ENCODE results near the gene RNF223. TPM values are rescaled to one million over a fixed set of nuclear protein-coding genes. Genes with fewer than 3 reads are reported as not detected.
"Not testable (repeated sequence)": the region's sequence is repeated elsewhere in the genome, so short reads cannot be mapped to it uniquely, and the experiment has no call there.

The RNF223 gene
- total RNA-seq, 1 experiment from 2014 or later, result not detected

DNA sequence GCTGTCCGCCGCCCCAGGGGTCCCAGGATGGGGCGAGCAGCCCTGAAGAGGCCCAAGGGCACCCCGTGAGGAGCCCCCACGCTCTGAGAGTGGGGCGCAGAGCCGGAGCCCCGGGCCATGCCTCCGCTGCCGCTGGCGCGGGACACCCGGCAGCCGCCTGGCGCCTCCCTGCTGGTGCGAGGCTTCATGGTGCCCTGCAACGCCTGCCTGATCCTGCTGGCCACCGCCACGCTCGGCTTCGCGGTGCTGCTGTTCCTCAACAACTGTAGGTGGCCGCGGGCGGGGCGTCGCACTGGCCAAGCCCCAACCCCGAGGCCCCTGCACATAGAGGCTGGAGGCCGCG is 39.7 kb downstream of the RNF223 start:
- H3K27me3 ChIP-seq (ENCODE audit: control insufficient read depth, insufficient read depth, low read length), result peaks cover 26% of the 10 kb centered on the region
- H3K4me3 ChIP-seq (ENCODE audit: insufficient read depth, low read depth, low read length), result peak overlapping the region; percentile 48
- DNase-seq, result peak; percentile 83
- no peaks in the 10 kb centered on the region; the same call in 1 of the 2 replicates for H3K36me3 ChIP-seq (replicated peaks; ENCODE audit: control insufficient read depth, insufficient read depth, low read length)

DNA sequence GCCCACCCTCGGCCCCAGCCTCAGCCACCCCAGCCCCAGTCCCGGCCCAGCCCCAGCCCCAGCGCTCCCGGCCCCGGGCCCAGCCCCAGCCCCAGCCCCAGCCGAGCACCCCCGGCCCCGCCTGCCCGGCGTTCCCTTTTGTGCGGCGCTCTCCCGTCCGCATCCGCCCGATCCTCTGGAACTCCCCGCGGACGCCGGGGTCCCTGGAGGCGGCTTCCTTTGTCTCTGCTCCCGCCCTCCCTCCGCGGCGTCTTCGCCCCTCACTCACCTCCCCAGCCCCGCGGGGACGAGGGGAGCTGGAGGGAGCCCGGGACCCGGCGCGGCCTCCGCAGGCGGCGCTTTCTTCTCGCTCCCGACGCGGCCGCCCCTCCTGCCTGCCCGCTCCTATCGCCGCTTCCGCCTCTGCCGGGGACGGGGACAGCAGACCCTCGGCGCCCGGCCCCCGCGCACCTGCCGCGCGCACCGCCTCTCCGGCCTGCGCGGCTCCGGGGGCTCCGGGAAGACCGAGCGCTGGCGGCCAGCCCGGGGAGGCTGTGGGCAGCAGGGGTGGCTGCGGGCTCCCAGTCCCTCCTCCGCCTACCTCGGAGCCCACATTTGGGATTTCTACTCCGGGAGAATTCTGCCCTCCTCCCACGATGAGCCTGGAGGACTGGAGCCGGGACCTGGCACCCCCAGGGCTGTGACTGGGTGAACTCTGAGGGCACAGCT is 40.2 kb downstream of the RNF223 start:
- DNase-seq, result peak; percentile 89
- Histone ChIP-seq H3K27me3 (ENCODE audit: control insufficient read depth, insufficient read depth, low read length) (peaks cover 22% of the 10 kb centered on the region), H3K4me3 (ENCODE audit: insufficient read depth, low read depth, low read length) (peak overlapping the region; percentile 48), H3K36me3 (replicated peaks; ENCODE audit: control insufficient read depth, insufficient read depth, low read length) (no peaks in the 10 kb centered on the region; the same call in 1 of the 2 replicates)

DNA sequence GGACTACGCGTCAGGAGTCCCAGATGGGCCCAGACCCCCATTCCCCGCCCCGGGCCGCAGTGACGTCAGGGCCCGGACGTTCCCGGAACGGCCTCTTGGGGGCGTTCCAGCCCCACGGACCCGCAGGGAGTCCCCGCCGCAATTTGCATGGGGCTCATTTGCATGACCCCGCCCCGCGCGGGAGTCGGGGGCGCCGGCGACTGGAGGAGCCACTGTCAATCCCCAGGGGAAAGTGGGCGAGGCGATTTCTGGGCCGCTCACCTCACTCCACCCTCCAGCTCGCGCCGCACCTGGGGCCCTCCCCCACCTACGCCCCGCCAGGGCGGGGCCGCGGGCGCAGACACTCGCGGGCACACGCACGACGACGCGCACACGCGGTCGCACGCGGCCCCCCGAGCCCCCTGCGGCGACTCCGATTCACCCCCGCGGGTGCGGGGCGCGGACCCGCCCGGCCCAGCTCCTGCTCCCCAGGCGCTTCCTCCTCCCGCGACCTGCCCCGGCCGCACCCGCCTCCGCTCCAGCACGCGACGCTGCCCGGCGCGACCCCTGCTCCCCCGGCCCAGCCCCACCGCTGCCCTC is 41.0 kb downstream of the RNF223 start:
- Histone ChIP-seq H3K4me3 (ENCODE audit: insufficient read depth, low read depth, low read length) (peak overlapping the region; percentile 44), H3K36me3 (replicated peaks; ENCODE audit: control insufficient read depth, insufficient read depth, low read length) (no peaks in the 10 kb centered on the region; the same call in 1 of the 2 replicates), H3K27me3 (ENCODE audit: control insufficient read depth, insufficient read depth, low read length) (peaks cover 14% of the 10 kb centered on the region)
- peak; percentile 99 for DNase-seq

DNA sequence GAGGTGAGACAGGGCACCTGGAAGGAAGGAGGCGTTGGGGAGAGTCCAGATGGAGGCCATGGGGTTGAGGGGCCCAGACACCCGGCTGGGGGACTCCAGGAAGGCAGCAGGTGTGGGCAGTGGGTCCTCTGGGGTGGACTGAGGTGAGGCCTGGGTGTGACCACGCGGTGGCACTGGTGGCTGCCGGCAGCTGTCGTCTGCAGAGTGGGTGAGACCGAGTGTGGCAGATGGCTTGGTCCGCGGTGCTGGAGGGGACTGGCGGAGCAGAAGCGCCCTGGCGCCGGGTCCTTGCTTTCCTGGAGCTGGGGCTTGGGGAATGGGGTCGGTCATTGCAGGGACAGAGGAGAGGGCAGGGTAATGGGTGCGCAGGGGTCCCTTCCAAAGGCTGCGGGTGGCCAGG is 41.7 kb downstream of the RNF223 start:
- DNase-seq, result no peak
- Histone ChIP-seq H3K27me3 (ENCODE audit: control insufficient read depth, insufficient read depth, low read length) (peaks cover 11% of the 10 kb centered on the region), H3K4me3 (ENCODE audit: insufficient read depth, low read depth, low read length) (peak overlapping the region; percentile 31), H3K36me3 (replicated peaks; ENCODE audit: control insufficient read depth, insufficient read depth, low read length) (no peaks in the 10 kb centered on the region; the same call in 1 of the 2 replicates)

DNA sequence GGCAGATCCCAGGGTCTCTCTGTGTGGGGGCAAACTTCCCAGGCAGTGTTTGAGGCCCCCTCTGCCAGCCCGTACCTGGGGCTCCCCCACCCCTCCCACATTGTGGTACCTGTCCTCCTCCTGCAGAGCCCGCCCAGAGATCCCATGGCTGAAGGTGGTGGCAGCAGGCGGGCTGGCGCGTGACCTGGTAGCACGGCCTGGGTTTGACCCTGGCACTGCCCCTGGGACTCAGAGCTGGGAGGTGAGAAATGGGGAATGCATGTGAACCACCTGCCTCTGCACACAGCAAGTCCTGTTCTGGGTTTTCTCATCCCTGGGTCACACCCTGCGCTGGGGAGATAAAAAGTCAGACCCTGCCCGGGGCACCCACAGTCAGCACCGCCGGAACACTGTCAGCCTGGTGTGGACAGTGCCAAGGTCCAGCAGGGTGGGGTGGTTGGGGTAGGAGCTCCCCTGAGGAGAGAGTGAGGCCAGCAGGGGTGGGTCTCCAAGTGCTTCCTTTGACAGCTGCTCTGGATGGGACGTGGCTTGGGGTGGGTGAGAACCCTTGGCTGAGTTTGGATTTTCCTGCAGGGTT is 42.4 kb downstream of the RNF223 start:
- no peak for DNase-seq
- Histone ChIP-seq H3K27me3 (ENCODE audit: control insufficient read depth, insufficient read depth, low read length) (peaks cover 11% of the 10 kb centered on the region), H3K36me3 (replicated peaks; ENCODE audit: control insufficient read depth, insufficient read depth, low read length) (no peaks in the 10 kb centered on the region), H3K4me3 (ENCODE audit: insufficient read depth, low read depth, low read length) (no peak overlapping the region)

DNA sequence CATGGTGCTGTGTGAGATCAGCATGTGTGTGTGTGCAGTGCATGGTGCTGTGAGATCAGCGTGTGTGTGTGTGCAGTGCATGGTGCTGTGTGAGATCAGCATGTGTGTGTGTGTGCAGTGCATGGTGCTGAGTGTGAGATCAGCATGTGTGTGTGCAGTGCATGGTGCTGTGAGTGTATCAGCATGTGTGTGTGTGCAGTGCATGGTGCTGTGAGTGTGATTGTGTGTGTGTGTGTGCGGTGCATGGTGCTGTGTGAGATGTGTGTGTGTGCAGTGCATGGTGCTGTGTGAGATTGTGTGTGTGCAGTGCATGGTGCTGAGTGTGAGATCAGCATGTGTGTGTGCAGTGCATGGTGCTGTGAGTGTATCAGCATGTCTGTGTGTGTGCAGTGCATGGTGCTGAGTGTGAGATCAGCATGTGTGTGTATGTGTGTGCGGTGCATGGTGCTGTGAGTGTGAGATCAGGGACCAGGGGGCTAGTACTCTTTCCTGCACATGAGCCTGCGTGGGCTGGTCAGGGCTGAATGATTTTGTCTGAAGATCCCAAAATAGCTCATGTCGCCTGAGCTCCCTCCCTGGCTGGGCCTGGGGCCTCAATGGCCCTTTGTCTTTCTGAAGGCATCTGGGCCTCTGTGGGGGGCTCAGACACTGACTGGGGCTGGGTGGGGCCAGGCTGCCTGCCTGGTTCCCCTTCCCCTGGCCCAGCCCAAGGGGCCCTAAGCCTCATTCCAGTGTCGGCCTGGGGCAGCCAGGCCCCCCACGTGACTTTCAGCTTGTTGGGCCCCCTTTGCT is 43.0 kb downstream of the RNF223 start:
- not testable (repeated sequence) for DNase-seq; H3K27me3 ChIP-seq (ENCODE audit: control insufficient read depth, insufficient read depth, low read length); H3K4me3 ChIP-seq (ENCODE audit: insufficient read depth, low read depth, low read length); H3K36me3 ChIP-seq (replicated peaks; ENCODE audit: control insufficient read depth, insufficient read depth, low read length)

DNA sequence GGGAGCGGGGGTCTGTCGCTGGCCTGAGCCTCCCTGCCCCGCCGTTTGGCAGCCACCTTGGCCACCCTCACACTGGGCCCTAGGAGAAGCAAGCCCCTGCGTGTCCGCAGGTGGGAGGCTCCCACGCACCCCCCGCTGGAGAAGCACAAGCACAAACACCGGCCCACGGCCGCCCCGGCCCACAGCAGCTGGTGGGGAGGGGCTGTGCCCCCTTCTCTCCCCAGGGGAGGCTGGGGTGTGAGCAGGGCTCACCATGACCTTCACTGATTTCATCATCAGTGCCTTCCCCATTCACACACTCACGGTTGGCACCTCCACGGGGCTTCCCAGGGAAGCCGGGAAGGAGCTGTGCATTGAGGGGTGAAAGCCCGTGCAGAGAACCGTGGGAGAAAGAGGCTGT is 46.3 kb downstream of the RNF223 start:
- no peak for DNase-seq
- Histone ChIP-seq H3K27me3 (ENCODE audit: control insufficient read depth, insufficient read depth, low read length) (no peaks in the 10 kb centered on the region), H3K4me3 (ENCODE audit: insufficient read depth, low read depth, low read length) (no peak overlapping the region), H3K36me3 (replicated peaks; ENCODE audit: control insufficient read depth, insufficient read depth, low read length) (no peaks in the 10 kb centered on the region)

DNA sequence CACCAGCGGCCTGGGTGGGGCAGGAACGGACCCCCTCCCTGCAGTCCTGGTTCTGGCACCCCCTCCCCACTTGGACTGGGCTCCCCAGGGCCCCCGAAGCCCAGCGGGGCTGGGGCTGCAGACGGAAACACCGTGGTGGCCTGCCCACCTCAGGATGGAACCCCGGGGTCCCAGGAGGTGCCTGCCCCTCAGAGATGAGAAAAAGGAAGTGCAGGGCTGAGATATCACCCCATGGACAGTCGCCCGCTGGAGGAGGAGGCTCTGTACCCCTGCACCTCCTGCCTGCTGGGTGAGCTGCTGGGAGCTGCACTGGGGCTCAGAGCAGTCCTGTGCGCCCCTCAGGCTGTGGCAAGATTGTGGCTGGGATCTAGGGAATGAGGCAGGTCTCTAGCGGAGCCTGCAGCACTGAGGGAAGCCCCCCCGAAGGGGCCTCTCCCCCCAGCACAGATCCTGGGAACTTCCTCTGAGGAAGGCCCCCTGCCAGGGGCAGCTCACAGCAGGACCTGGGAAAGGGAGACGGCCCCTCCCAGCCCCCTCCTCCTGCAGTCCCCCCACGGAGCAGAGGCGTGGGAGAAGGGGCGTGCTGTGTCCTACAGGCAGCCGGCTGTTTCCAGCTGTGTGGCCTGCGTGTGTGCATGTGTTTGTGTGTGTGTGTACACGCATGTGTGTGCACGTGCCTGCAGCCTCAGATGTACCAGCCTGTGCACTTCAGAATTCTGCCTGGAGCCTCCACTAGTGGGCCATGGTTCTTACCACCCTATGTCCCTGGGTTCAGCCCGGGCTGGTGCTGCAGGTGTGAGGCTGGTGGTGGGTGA is 47.3 kb downstream of the RNF223 start:
- Histone ChIP-seq H3K4me3 (ENCODE audit: insufficient read depth, low read depth, low read length) (no peak overlapping the region), H3K36me3 (replicated peaks; ENCODE audit: control insufficient read depth, insufficient read depth, low read length) (peaks cover 1% of the 10 kb centered on the region), H3K27me3 (ENCODE audit: control insufficient read depth, insufficient read depth, low read length) (no peaks in the 10 kb centered on the region)
- no peak for DNase-seq

DNA sequence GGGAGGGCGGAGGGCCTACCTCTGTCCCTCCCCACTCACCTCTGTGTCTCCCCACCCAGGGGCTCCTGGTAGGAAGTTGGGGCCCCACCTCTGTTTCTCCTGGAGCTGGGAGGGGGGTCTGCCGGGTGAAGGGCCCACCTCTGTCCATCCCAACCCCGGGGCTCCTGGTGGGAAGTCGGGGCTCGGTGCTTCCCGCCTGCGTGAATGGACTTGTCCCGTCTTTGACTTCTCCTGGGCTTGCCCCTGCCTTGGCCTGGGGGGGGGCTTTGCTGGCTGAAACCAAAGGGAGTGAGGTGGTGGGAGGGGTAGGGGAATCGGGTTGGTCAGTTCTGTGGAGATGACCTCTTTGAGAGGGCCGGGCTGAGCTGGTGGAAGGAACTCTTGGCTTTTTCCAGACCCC is 48.4 kb downstream of the RNF223 start:
- Histone ChIP-seq H3K36me3 (replicated peaks; ENCODE audit: control insufficient read depth, insufficient read depth, low read length) (peaks cover 1% of the 10 kb centered on the region), H3K4me3 (ENCODE audit: insufficient read depth, low read depth, low read length) (no peak overlapping the region), H3K27me3 (ENCODE audit: control insufficient read depth, insufficient read depth, low read length) (no peaks in the 10 kb centered on the region)
- DNase-seq, result no peak

DNA sequence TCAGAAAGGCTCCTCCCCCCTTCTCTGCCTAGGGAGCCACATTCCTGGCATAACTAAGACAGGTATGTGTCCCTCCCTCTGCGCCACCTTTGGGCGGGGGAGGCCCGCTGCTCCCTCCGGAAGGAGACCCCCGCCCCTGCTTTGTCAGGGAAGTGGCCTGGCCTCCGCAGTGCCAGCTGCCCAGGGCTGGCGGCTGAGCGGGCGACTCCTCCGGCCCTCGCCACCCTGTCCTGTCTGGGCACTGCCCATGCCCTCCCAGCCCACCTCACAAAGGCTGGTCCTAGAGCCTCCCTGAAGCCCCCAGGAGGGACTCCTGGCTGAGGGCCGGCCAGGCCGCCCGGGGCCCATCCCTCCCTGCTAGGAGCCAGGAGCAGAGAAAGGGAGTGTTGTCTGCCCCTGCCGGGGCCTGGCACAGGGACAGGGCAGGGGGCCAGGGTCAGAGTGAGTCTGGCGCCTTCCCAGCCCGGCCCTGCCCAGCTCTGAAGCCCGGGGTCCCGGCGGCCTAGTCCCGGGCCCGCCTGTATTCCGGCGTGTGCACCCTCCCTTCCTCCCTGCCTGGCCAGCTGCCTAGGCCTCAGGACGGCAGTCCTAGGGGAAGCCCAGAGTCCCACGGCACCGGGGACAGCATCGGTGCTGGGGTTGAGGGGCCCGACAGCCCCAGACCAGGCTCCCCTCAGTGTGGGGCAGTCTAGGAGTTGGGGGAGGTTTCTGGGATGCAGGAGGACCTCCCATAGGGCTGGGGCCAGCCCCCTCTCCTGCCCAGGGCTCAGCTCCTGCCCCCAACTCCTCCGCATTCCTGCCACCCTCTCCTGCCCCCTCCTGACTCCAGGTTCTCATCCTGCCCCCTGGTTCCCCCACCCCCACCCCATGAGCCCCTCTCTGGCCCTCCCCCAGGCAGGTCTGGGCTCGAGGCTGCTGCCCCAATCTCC is 49.1 kb downstream of the RNF223 start:
- Histone ChIP-seq H3K4me3 (ENCODE audit: insufficient read depth, low read depth, low read length) (no peak overlapping the region), H3K27me3 (ENCODE audit: control insufficient read depth, insufficient read depth, low read length) (no peaks in the 10 kb centered on the region), H3K36me3 (replicated peaks; ENCODE audit: control insufficient read depth, insufficient read depth, low read length) (peaks cover 1% of the 10 kb centered on the region)
- DNase-seq, result peak; percentile 92

DNA sequence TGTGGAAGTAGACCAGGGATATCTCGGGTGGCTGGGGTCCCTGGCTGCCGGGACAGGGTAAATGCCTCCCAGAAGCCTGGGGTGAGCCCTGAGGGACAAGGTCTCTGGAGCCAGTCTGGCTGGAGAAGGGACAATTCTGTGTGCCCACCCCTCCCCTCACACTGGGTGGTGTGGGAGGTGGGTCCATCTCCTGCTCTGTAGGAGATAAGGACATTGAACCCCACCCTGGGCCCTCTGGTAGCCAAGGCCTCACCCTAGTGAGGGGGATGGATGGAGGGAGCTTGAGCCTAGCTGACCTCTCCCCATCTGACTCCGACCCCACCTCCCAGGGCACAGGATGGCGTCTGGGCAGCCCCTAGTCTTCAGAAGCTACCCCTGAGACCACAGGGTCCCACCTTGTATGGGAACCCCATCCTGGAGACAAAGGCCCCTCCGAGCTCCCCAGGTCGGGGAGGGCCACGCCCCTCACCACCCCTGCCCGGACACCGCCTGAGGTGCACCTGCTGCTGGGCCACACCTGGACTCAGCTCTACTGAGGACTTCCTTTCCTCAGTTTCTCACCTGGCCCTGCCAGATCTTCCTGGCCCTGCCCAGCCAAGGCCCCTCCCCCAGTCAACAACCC is 49.8 kb downstream of the RNF223 start:
- no peak overlapping the region for H3K4me3 ChIP-seq (ENCODE audit: insufficient read depth, low read depth, low read length)
- peaks cover 1% of the 10 kb centered on the region for H3K36me3 ChIP-seq (replicated peaks; ENCODE audit: control insufficient read depth, insufficient read depth, low read length)
- no peaks in the 10 kb centered on the region for H3K27me3 ChIP-seq (ENCODE audit: control insufficient read depth, insufficient read depth, low read length)
- no peak for DNase-seq

DNA sequence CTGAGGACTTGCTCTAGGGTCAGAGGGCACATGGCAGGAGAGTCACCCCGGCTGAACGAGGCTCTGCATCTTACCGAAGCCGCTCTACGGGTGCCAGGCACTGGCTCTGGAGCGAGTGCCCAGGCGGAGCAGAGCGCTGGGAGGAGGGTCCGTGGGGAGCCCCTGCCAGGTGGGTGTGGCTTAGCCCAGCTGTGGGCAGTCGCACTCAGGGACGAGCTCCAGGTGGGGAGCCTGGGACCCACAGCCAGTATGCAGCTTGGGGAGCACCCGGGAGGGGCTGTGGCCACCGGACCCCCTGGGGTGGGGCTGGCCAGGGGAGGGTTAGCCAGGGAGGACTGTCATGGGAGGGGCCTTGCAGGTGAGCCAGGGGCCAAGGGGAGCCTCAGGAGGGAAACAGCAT is 50.4 kb downstream of the RNF223 start:
- DNase-seq, result peak; percentile 74
- H3K27me3 ChIP-seq (ENCODE audit: control insufficient read depth, insufficient read depth, low read length), result no peaks in the 10 kb centered on the region
- H3K4me3 ChIP-seq (ENCODE audit: insufficient read depth, low read depth, low read length), result no peak overlapping the region
- peaks cover 1% of the 10 kb centered on the region for H3K36me3 ChIP-seq (replicated peaks; ENCODE audit: control insufficient read depth, insufficient read depth, low read length)
